ENCODE data around the gene HOXA5.

Gene HOXA5

DNA sequence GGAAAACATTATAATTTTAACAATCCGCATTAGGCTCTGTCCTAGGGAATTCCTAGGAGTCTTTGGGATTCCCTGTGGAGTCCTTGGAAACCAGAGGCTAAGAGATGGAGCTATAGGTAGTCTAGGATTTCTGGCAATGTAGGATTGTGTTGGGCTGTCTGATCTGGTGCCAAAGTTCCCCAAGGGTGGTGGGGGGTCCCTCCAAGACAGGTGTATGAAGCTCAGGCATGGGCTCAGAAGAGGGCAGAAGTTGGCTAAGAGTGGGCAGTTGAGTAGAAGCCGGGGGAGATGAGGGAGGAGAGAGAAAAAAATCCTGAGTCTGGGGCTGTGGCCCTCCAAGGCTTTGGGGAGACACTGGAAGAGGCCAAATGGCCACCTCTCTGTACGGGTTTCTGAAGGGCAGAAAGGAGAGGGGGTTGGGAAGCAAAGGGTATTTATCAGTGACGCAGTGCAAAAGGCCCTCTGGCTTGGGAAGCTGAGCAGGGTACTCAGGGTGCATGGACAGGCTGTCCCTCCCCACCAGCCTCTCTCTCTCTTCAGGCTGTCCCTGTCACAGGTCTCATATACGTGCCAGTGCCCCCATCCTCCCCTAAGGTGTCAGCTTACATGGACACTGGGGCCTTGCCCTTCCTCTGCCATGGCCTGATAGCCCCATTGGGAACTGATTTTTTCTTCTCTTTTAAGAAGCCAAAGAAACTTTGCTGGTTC, 3.2 kb upstream of the HOXA5 start:
- DNase-seq (ENCODE audit: low read depth): peak; percentile 29
- no peak for TF ChIP-seq CTCF (conservative IDR thresholded peaks at IDR 0.05; ENCODE audit: control insufficient read depth, insufficient read depth, low read depth, low read length)
- H3K4me3 ChIP-seq (ENCODE audit: control insufficient read depth, low read depth, low read length): peak overlapping the region; percentile 7

GRCh38 chr7:27145914-27146412, 2.5 kb upstream of the HOXA5 start:
- TF ChIP-seq CTCF (conservative IDR thresholded peaks at IDR 0.05; ENCODE audit: control insufficient read depth, insufficient read depth, low read depth, low read length): no peak

DNA sequence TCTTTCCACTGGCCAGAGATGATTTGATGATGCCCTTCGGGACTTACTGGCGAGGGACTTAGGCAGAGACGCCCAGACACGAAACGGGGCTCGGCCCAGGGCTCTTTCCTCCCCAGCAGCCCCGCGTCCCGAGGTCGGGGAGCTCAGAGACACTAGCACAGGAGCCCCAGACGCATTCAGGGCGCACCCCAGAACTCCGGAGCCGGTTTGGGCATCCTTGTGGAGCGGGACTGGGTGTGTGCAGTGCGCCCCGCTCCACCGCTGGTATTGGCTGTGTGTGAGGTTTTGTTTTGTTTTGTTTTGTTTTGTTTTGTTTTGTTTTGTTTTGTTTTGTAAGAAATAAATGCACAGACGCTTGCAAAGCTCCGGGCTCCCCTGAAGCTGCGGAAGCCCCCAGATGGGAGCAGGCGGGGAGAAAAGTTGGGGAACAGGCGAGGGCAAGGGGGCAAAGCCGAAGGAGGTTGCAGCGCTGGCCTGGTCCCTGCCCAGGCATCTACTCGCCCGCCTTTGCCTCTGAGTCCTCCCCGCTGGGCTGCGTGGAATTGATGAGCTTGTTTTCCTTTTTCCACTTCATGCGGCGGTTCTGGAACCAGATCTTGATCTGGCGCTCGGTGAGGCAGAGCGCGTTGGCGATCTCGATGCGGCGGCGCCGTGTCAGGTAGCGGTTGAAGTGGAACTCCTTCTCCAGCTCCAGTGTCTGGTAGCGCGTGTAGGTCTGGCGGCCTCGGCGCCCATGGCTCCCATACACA, 1.9 kb upstream of the HOXA5 start:
- H3K4me3 ChIP-seq (ENCODE audit: control insufficient read depth, low read depth, low read length): peak overlapping the region; percentile 12
- no peak for TF ChIP-seq CTCF (conservative IDR thresholded peaks at IDR 0.05; ENCODE audit: control insufficient read depth, insufficient read depth, low read depth, low read length)

More at GRCh38 chr7:27145914-27146412, 2.5 kb upstream of the HOXA5 start:
- DNase-seq (ENCODE audit: low read depth): no peak
- H3K4me3 ChIP-seq (ENCODE audit: control insufficient read depth, low read depth, low read length): no peak overlapping the region

GRCh38 chr7:27144781-27145164, 1.3 kb upstream of the HOXA5 start:
- peak overlapping the region; percentile 12 for H3K4me3 ChIP-seq (ENCODE audit: control insufficient read depth, low read depth, low read length)
- no peak for TF ChIP-seq CTCF (conservative IDR thresholded peaks at IDR 0.05; ENCODE audit: control insufficient read depth, insufficient read depth, low read depth, low read length)
- DNase-seq (ENCODE audit: low read depth): peak; percentile 27

More for the DNA sequence above, 1.9 kb upstream of the HOXA5 start:
- DNase-seq (ENCODE audit: low read depth): peak; percentile 37

DNA sequence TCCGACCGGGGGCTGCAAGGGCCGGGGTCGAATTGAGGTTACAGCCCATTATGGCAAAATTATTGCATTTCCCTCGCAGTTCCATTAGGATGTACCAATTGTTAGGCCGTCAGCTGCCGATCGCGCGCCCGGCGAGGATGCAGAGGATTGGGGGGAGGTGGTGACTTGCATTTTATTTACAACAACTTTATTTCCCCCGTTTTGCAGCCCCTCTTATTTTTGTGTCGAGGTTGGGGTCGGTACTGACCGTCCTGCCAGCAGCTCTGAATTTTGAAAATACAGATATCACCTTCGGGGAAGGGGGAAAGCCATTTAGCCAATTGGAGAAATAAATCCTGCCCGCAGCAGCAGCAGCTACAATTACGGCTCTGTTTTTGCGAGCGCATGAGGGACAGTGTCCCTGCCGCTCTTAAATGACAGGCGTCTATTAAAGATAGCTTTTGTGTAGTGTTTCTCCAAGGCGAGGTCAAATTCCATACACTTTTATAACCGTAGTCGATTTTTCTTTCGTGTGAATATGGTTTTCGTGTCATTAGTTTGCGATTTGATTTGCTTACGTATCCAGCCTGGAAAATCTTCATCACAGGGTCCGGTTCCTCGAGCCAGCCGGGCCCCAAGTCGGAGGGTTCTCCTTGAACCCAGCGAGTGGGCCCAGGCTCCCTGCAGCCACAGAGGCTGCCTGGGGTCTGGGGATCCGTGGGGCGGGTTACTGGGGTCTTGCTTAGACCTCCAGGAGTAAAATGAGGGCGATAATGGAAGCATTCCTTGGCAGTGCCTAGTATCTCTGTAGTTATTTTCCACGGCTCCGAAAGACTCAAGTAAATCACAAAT, 684 bp upstream of the HOXA5 start:
- peak overlapping the region; percentile 30 for H3K4me3 ChIP-seq (ENCODE audit: control insufficient read depth, low read depth, low read length)
- peak; percentile 58 for DNase-seq (ENCODE audit: low read depth)
- TF ChIP-seq CTCF (conservative IDR thresholded peaks at IDR 0.05; ENCODE audit: control insufficient read depth, insufficient read depth, low read depth, low read length): no peak

DNA sequence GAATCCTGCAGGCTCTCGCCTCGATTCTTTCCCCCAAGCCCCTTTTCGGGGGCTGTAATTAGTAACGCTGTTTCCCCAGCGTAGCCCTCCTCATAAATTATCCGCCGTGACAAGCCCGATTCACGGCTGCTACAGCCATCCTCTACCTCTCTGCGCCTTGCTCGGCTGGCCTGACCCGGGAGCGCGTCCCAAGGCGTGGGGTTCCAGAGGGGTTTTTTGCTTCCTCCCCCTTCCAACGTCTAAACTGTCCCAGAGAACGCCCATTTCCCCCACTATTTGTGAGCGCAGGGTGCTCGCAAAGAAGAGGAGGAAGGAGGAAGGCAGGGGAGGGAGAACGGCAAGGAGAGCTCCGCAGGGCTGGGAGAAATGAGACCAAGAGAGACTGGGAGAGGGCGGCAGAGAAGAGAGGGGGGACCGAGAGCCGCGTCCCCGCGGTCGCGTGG, 880 bp downstream of the HOXA5 start:
- no peak for TF ChIP-seq CTCF (conservative IDR thresholded peaks at IDR 0.05; ENCODE audit: control insufficient read depth, insufficient read depth, low read depth, low read length)
- no peak for DNase-seq (ENCODE audit: low read depth)
- peak overlapping the region; percentile 75 for H3K4me3 ChIP-seq (ENCODE audit: control insufficient read depth, low read depth, low read length)

Measured in fibroblast of mammary gland (primary cell).